MCF 10A (cell line): ENCODE measurements around the gene TPK1. TPM values are rescaled to one million over a fixed set of nuclear protein-coding genes. Genes with fewer than 3 reads are reported as not detected.

Experiments used
- BruUV-seq: library from RNA; stranded (reverse); fragments of 400-500 nt; replicated peaks from 2 replicates; lab custom pipeline; 2021; lab: Mats Ljungman, UMichigan
- CTCF ChIA-PET: fragments of 300-600 bp; sonication (Branson Sonifier 250); formaldehyde crosslinking; extraction: SDS; loops from one replicate; lab custom pipeline; 2021; ENCODE audit warnings: antibody characterized with exemption, inconsistent platforms; lab: Yijun Ruan, JAX
- POLR2A ChIA-PET: fragments of 300-600, 350-650 bp; sonication (Branson Sonifier 250); formaldehyde crosslinking; extraction: SDS; loops from one replicate; lab custom pipeline; 2020; ENCODE audit warnings: antibody characterized with exemption, inconsistent platforms; lab: Yijun Ruan, JAX
- DNase-seq: peaks from one replicate; pipeline ENCODE4 v3.0.0-alpha.2; 2018; ENCODE audit not compliant: unreplicated experiment
- H3K27ac Mint-ChIP-seq: one replicate; pipeline ENCODE4 v1.8.0; 2022; ENCODE audit warnings: mild to moderate bottlenecking, low read depth, mixed read lengths; ENCODE audit not compliant: unreplicated experiment
- H3K27me3 Mint-ChIP-seq: one replicate; pipeline ENCODE4 v1.8.0; 2022; ENCODE audit warnings: mixed read lengths; ENCODE audit not compliant: insufficient read depth, unreplicated experiment
- H3K36me3 Mint-ChIP-seq: one replicate; pipeline ENCODE4 v1.8.0; 2022; ENCODE audit warnings: mild to moderate bottlenecking, moderate library complexity, mixed read lengths; ENCODE audit not compliant: insufficient read depth, unreplicated experiment
- H3K4me1 Mint-ChIP-seq: one replicate; pipeline ENCODE4 v1.8.0; 2022; ENCODE audit warnings: mixed read lengths; ENCODE audit not compliant: insufficient read depth, unreplicated experiment
- H3K4me3 Mint-ChIP-seq: one replicate; pipeline ENCODE4 v1.8.0; 2022; ENCODE audit warnings: mild to moderate bottlenecking, moderate library complexity, mixed read lengths; ENCODE audit not compliant: unreplicated experiment
- H3K9me3 Mint-ChIP-seq: one replicate; pipeline ENCODE4 v1.8.0; 2022; ENCODE audit warnings: mixed read lengths; ENCODE audit not compliant: unreplicated experiment
- intact Hi-C: fragments of 100-400 bp; cut with micrococcal nuclease; formaldehyde crosslinking; loops from 2 replicates; pipeline ENCODE4 v1.14.1; 2022
- total RNA-seq: library from RNA; stranded (reverse); gene quantifications from 2 replicates; pipeline ENCODE4 v1.2.3, GENCODE V29; 2022
- TF ChIP-seq, protein P1 (sequence below): fragments of 200-600 bp; IDR thresholded peaks from one replicate; pipeline ENCODE4 v1.8.0; 2022; ENCODE audit warnings: antibody characterized with exemption, mild to moderate bottlenecking; ENCODE audit not compliant: unreplicated experiment

The TPK1 gene
- total RNA-seq, 1 experiment from 2014 or later = 8.8 TPM

- peak; percentile 33 for DNase-seq
- H3K4me1 Mint-ChIP-seq = peaks cover 19% of the 10 kb centered on the region
- intact Hi-C loops = loop anchor here (2.0 to 10.0 kb wide), 3 partner anchors 117 to 187 kb away; partner anchors contain the start of gene TPK1
- H3K27ac Mint-ChIP-seq = no peak overlapping the region
- H3K9me3 Mint-ChIP-seq = no peaks in the 10 kb centered on the region
- ChIA-PET CTCF (interaction anchor here (0.6 to 2.4 kb wide), 28 partner anchors 8 to 1679 kb away, joined by 3 to 18 read pairs (median 4); partner anchors contain the start of gene TPK1), POLR2A (interaction anchor here (0.7 to 1.9 kb wide), 5 partner anchors 39 to 361 kb away, joined by 3 to 8 read pairs (median 4); partner anchors contain the start of gene TPK1)
- no TSS peak for BruUV-seq
- no peak overlapping the region for H3K4me3 Mint-ChIP-seq
- H3K36me3 Mint-ChIP-seq = no peaks in the 10 kb centered on the region
- TF ChIP-seq, protein P1, sequence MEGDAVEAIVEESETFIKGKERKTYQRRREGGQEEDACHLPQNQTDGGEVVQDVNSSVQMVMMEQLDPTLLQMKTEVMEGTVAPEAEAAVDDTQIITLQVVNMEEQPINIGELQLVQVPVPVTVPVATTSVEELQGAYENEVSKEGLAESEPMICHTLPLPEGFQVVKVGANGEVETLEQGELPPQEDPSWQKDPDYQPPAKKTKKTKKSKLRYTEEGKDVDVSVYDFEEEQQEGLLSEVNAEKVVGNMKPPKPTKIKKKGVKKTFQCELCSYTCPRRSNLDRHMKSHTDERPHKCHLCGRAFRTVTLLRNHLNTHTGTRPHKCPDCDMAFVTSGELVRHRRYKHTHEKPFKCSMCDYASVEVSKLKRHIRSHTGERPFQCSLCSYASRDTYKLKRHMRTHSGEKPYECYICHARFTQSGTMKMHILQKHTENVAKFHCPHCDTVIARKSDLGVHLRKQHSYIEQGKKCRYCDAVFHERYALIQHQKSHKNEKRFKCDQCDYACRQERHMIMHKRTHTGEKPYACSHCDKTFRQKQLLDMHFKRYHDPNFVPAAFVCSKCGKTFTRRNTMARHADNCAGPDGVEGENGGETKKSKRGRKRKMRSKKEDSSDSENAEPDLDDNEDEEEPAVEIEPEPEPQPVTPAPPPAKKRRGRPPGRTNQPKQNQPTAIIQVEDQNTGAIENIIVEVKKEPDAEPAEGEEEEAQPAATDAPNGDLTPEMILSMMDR = peak; percentile 34
- no peaks in the 10 kb centered on the region for H3K27me3 Mint-ChIP-seq
Observed at GRCh38 chr7:144670218-144670617, 165.6 kb downstream of the TPK1 start.

GRCh38 chr7:144668503-144668902 lies 167.3 kb downstream of the TPK1 start:
- DNase-seq = no peak

GRCh38 chr7:144665689-144666381 lies 170.0 kb downstream of the TPK1 start:
- H3K27ac Mint-ChIP-seq = no peak overlapping the region
- no peak for DNase-seq

More at GRCh38 chr7:144668503-144668902, 167.3 kb downstream of the TPK1 start:
- ChIA-PET CTCF (interaction anchor here (0.9 to 2.3 kb wide), 4 partner anchors 71 to 167 kb away, joined by 3 to 14 read pairs (median 6); partner anchors contain the start of gene TPK1), POLR2A (interaction anchor here (0.6 kb wide), 1 partner anchor 1188 kb away, joined by 3 read pairs; no protein-coding TSS in a partner anchor)
- BruUV-seq = no TSS peak
- intact Hi-C loops = no loop called here
- TF ChIP-seq, protein P1 = no peak
- no peaks in the 10 kb centered on the region for H3K36me3 Mint-ChIP-seq
- H3K9me3 Mint-ChIP-seq = no peaks in the 10 kb centered on the region
- H3K4me1 Mint-ChIP-seq = peaks cover 19% of the 10 kb centered on the region
- H3K27me3 Mint-ChIP-seq = no peaks in the 10 kb centered on the region
- H3K27ac Mint-ChIP-seq = no peak overlapping the region
- H3K4me3 Mint-ChIP-seq = no peak overlapping the region

DNA sequence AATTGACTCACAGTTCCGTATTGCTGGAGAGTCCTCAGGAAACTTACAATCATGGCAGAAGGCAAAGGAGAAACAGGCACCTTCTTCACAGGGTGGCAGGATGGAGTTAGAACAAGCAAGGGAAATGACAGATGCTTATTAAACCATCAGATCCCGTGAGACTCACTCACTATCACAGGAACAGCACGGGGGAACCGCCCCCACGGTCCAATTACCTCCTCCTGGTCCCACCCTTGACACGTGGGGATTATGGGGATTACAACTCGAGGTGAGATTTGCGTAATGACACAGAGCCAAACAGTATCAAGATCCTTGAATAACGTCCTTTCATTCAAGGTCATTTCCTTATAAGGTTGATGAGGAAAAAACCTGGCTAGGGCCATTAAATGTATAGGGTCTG lies 176.6 kb downstream of the TPK1 start:
- no peak overlapping the region for H3K4me3 Mint-ChIP-seq
- no peaks in the 10 kb centered on the region for H3K4me1 Mint-ChIP-seq
- BruUV-seq = no TSS peak
- intact Hi-C loops = no loop called here
- TF ChIP-seq, protein P1 = no peak
- H3K27me3 Mint-ChIP-seq = no peaks in the 10 kb centered on the region
- POLR2A ChIA-PET = no interaction called here
- H3K36me3 Mint-ChIP-seq = no peaks in the 10 kb centered on the region
- DNase-seq = no peak
- no peaks in the 10 kb centered on the region for H3K9me3 Mint-ChIP-seq
- no peak overlapping the region for H3K27ac Mint-ChIP-seq
- CTCF ChIA-PET = interaction anchor here (1.0 kb wide), 1 partner anchor 205 kb away, joined by 3 read pairs; no protein-coding TSS in a partner anchor

More at GRCh38 chr7:144665689-144666381, 170.0 kb downstream of the TPK1 start:
- no peaks in the 10 kb centered on the region for H3K36me3 Mint-ChIP-seq
- H3K9me3 Mint-ChIP-seq = no peaks in the 10 kb centered on the region
- no peaks in the 10 kb centered on the region for H3K27me3 Mint-ChIP-seq
- intact Hi-C loops = no loop called here
- peaks cover 6% of the 10 kb centered on the region for H3K4me1 Mint-ChIP-seq
- H3K4me3 Mint-ChIP-seq = no peak overlapping the region
- BruUV-seq = no TSS peak
- TF ChIP-seq, protein P1 = no peak
- ChIA-PET CTCF (interaction anchor here (0.5 to 1.6 kb wide), 5 partner anchors 70 to 1695 kb away, joined by 3 to 8 read pairs (median 3); no protein-coding TSS in a partner anchor), POLR2A (no interaction called here)
